Ishikawa (cell line): ENCODE results near the gene CARD16.

Experiments
- CEBPB ChIP-seq: IDR thresholded peaks from 2 replicates; pipeline ENCODE4 v1.6.1; 2012
- CREB1 ChIP-seq: IDR thresholded peaks from 2 replicates; pipeline ENCODE4 v1.6.1; 2012; ENCODE audit warnings: low read depth
- EGR1 ChIP-seq: IDR thresholded peaks from 2 replicates; pipeline ENCODE4 v1.6.1; 2012
- EP300 ChIP-seq: IDR thresholded peaks from 2 replicates; pipeline ENCODE4 v1.6.1; 2012; ENCODE audit warnings: borderline replicate concordance
- FOXM1 ChIP-seq: IDR thresholded peaks from 2 replicates; pipeline ENCODE4 v1.6.1; 2012; ENCODE audit warnings: low read depth, borderline replicate concordance
- MAX ChIP-seq: IDR thresholded peaks from 2 replicates; pipeline ENCODE4 v1.6.1; 2012
- NFIC ChIP-seq: IDR thresholded peaks from 2 replicates; pipeline ENCODE4 v1.6.1; 2012
- RAD21 ChIP-seq: IDR thresholded peaks from 2 replicates; pipeline ENCODE4 v1.6.1; 2012; ENCODE audit warnings: low read depth
- REST ChIP-seq: IDR thresholded peaks from 2 replicates; pipeline ENCODE4 v1.6.1; 2012; ENCODE audit warnings: low read depth, mild to moderate bottlenecking
- TAF1 ChIP-seq: IDR thresholded peaks from 2 replicates; pipeline ENCODE4 v1.6.1; 2012; ENCODE audit warnings: low read depth, mild to moderate bottlenecking
- TCF12 ChIP-seq: IDR thresholded peaks from 2 replicates; pipeline ENCODE4 v1.6.1; 2012; ENCODE audit warnings: low read depth
- TEAD4 ChIP-seq: IDR thresholded peaks from 2 replicates; pipeline ENCODE4 v1.6.1; 2012
- USF1 ChIP-seq: IDR thresholded peaks from 2 replicates; pipeline ENCODE4 v1.6.1; 2012
- YY1 ChIP-seq: IDR thresholded peaks from 2 replicates; pipeline ENCODE4 v1.6.1; 2012; ENCODE audit warnings: low read depth
- ZBTB7A ChIP-seq: IDR thresholded peaks from 2 replicates; pipeline ENCODE4 v1.6.1; 2012; ENCODE audit warnings: low read depth

The CARD16 gene

GRCh38 chr11:105054723-105055493, 9.8 kb upstream of the CARD16 start:
- TF ChIP-seq NFIC (no peak), YY1 (no peak), CEBPB (no peak), EGR1 (no peak), ZBTB7A (no peak), MAX (no peak), CREB1 (no peak), FOXM1 (no peak), TEAD4 (no peak), TCF12 (no peak), USF1 (no peak), TAF1 (no peak), EP300 (no peak)

- TF ChIP-seq YY1, result no peak
- no peak for TF ChIP-seq RAD21
- no peak for TF ChIP-seq TEAD4
- no peak for TF ChIP-seq USF1
- TF ChIP-seq NFIC, result no peak
- TF ChIP-seq TAF1, result no peak
- no peak for TF ChIP-seq FOXM1
- TF ChIP-seq ZBTB7A, result no peak
- TF ChIP-seq TCF12, result no peak
- no peak for TF ChIP-seq CEBPB
- no peak for TF ChIP-seq CREB1
- TF ChIP-seq EP300, result no peak
- no peak for TF ChIP-seq EGR1
- no peak for TF ChIP-seq REST
- TF ChIP-seq MAX, result no peak
Measured at GRCh38 chr11:105052487-105052886, 7.4 kb upstream of the CARD16 start.

- TF ChIP-seq CREB1, result no peak
Measured at GRCh38 chr11:105051559-105051958, 6.4 kb upstream of the CARD16 start.

GRCh38 chr11:105049481-105049880, 4.3 kb upstream of the CARD16 start:
- TF ChIP-seq NFIC (no peak), USF1 (no peak), REST (no peak), EP300 (no peak), CREB1 (no peak), MAX (no peak), TAF1 (no peak)

GRCh38 chr11:105046898-105047579, 1.9 kb upstream of the CARD16 start:
- TF ChIP-seq FOXM1 (no peak), TEAD4 (no peak), USF1 (no peak), CREB1 (no peak), CEBPB (no peak), REST (no peak), TAF1 (no peak), ZBTB7A (no peak)
